ENCODE measurements around the gene CAND2.

Gene CAND2

GRCh38 chr3:12807601-12808359 is 11.3 kb downstream of the CAND2 start:
- no peak for DNase-seq (ENCODE audit: low spot score)

GRCh38 chr3:12808587-12808986 is 12.1 kb downstream of the CAND2 start:
- DNase-seq (ENCODE audit: low spot score): no peak

GRCh38 chr3:12809001-12809400 is 12.5 kb downstream of the CAND2 start:
- no peak for DNase-seq (ENCODE audit: low spot score)

DNA sequence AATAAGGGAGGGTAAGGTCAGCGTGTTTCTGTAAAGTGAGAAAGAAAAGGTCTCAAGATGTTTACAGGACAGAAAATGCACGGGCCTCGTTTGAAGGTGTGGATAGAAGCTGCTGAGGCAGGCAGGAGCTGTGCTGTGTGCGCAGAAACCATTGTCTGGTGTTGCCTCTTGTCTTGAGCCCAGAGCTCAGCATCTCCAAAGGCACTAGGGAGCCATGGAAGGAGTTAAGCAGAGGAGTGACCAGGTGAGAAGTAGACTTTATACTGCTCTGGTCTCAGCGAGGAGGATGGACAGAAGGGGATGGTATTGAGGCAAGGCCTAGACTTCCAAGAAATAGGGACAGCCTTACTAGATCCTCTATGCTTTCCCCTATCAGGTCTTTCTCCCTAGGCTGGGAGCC is 13.0 kb downstream of the CAND2 start:
- DNase-seq (ENCODE audit: low spot score): no peak

DNA sequence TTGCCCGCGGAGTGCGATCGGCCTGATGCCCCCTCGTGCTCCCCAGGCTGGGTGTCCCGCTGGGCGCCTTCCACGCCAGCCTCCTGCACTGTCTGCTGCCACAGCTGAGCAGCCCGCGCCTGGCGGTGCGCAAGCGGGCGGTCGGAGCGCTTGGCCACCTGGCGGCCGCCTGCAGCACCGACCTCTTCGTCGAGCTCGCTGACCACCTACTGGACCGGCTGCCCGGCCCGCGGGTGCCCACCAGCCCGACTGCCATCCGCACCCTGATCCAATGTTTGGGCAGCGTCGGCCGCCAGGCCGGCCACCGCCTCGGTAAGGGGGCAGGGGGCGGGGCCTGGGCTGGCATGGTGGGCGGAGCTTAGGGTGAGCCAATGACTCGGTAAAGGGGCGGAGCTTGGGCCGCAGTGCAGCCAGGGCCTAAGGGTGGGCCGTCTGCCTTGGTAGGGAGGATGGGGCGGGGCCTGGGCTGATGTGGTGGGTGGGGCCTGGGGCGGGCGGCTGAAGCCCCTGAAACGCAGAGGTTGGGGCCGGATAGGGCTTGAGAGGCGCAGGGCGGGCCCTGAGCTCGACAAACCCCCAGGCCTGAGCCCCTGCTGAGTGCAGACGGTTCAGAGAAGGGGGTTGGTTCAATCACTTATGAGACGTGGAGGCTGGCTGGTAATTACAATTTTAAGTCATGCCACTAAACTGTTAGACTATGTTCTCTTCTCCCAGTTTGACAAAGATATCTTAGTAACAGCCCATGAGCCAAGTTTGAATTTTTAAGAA is 13.7 kb downstream of the CAND2 start:
- peak; percentile 96 for DNase-seq (ENCODE audit: low spot score)

GRCh38 chr3:12810961-12811360 is 14.5 kb downstream of the CAND2 start:
- no peak for DNase-seq (ENCODE audit: low spot score)

DNA sequence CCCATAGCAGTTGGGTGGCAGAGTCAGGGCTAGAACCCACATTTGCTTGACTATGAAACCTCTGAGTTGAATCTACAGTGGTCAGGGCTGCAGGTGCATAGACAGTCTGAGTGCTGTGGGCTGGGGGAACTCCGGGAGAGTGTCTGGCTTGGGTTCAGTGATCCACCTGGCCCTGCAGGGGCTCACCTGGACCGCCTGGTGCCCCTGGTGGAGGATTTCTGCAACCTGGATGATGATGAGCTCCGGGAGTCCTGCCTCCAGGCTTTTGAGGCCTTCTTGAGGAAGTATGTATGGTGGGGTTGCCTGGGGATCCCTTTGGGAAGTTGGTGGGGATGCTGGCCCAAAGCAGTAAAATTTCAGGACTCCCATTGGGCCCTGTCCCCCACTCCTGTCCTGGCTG is 16.3 kb downstream of the CAND2 start:
- DNase-seq (ENCODE audit: low spot score): no peak

DNA sequence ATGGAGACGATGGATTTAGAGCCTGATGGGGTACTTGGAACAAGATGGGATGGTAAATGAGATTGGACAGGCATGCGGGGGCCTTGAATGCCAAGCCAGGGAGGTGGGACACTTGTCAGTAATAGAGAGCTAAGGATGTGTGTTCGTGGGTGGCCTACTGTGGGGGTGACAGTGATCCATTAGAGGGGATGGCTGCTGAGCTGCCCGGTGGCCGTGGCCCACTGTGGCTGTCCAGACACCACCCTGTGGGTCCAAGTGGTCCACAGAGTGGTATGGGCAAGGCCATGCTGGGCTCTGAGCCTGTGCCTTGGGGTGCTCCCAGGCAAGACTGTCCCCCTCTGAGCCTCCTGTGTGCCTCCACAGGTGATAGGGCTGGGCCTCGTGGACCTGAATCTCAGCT is 17.5 kb downstream of the CAND2 start:
- no peak for DNase-seq (ENCODE audit: low spot score)

DNA sequence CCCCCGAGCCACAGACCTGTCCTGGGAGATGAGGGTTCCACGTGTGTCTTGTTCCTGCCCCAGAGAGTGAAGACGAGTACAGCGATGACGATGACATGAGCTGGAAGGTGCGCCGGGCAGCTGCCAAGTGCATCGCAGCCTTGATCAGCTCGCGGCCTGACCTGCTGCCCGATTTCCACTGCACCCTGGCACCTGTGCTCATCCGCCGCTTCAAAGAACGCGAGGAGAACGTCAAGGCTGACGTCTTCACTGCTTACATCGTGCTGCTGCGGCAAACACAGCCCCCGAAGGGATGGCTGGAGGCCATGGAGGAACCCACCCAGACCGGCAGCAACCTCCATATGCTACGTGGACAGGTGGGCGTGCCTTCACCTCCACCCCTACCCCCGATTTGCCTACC is 18.6 kb downstream of the CAND2 start:
- DNase-seq (ENCODE audit: low spot score): no peak

GRCh38 chr3:12815719-12816118 is 19.2 kb downstream of the CAND2 start:
- DNase-seq (ENCODE audit: low spot score): no peak

DNA sequence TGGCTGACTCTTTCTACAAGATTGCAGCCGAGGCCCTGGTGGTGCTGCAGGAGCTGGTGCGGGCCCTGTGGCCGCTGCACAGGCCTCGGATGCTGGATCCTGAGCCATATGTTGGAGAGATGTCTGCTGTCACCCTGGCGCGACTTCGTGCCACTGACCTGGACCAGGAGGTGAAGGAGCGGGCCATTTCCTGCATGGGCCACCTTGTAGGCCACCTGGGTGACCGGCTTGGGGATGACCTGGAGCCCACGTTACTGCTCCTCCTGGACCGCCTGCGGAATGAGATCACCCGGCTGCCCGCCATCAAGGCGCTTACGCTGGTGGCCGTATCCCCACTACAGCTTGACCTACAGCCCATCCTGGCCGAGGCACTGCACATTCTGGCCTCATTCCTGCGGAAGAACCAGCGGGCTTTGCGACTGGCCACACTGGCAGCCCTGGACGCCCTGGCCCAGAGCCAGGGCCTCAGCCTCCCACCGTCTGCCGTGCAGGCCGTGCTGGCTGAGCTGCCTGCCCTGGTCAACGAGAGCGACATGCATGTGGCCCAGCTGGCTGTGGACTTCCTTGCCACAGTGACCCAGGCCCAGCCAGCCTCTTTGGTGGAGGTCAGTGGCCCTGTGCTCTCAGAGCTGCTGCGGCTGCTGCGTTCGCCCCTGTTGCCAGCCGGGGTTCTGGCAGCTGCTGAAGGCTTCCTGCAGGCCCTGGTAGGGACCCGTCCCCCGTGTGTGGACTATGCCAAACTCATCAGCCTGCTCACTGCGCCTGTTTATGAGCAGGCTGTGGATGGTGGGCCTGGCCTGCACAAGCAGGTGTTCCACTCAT is 20.3 kb downstream of the CAND2 start:
- no peak for DNase-seq (ENCODE audit: low spot score)

- DNase-seq (ENCODE audit: low spot score): no peak
Observed at GRCh38 chr3:12817343-12817710, 20.8 kb downstream of the CAND2 start.

- no peak for DNase-seq (ENCODE audit: low spot score)
Observed at GRCh38 chr3:12818273-12818672, 21.8 kb downstream of the CAND2 start.

GRCh38 chr3:12818773-12819172 is 22.3 kb downstream of the CAND2 start:
- no peak for DNase-seq (ENCODE audit: low spot score)

DNA sequence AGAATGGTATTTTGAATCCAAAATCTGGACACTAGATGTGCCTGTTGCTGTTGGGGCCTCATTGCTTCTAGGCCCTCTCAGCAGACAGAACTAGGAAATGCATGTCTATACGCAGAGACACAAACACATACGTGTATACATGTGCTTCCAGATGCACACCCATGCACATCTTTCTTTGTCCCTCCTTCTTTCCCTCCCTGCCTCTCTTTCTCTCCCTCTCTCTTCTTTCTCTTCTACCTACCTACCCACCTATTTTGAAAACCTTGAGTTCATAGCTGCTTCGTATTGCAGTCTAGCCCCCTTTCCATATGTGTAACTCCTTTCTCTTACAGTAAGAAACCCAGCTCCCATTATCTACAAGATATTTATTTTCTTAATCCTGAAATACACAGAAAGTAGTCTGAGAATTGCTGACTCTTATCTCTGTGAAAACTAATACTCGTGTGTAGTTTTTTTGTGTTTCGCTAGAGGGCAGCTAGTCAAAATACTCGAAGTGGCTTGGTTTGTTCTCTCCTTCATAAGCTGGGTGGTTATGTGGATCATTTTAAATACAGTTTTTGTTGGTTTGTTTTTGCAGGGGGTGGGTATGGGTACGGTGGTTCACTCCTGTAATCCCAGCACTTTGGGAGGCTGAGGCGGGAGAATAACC is 26.4 kb downstream of the CAND2 start:
- DNase-seq (ENCODE audit: low spot score): peak; percentile 71

DNA sequence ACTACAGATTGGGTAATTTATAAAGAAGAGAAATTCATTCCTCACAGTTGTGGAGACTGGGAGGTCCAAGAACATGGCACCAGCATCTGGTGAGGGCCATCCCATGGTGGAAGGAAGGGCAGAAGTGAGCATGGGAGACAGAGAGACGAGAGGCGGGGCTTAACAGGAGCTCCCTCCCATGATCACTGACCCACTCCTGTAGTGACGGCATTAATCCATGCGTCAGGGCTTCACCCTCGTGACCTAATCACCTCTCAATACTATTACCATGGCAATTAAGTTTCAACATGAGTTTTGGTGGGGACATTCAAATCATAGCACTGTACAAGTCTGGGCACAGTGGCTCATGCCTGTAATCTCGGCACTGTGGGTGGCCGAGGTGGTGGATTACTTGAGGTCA is 27.8 kb downstream of the CAND2 start:
- DNase-seq (ENCODE audit: low spot score): no peak

GRCh38 chr3:12825156-12825555 is 28.7 kb downstream of the CAND2 start:
- DNase-seq (ENCODE audit: low spot score): no peak

GRCh38 chr3:12828751-12829150 is 32.3 kb downstream of the CAND2 start:
- no peak for DNase-seq (ENCODE audit: low spot score)

GRCh38 chr3:12829404-12829803 is 32.9 kb downstream of the CAND2 start:
- no peak for DNase-seq (ENCODE audit: low spot score)

- DNase-seq (ENCODE audit: low spot score): no peak
Observed at GRCh38 chr3:12829886-12830784, 33.7 kb downstream of the CAND2 start.

DNA sequence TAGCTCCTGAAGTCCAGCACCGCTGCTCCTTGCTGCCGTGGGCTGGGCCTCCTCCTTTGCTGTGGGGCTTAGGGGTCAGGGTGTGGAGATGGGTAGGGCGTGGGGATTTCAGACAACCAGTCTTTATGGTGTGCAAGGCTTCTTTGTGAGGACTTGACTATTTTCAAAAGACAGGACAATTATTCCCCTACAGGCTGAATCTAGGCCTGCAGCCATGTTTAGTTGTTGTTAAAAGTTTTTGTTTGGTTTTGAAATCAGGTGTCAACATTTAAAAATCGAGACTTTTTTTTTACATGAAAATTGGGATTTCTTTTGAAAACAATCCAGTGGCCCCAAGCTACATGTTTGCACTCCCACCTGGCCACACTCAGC is 34.3 kb downstream of the CAND2 start:
- DNase-seq (ENCODE audit: low spot score): peak; percentile 50
